GM18951 (cell line): ENCODE results near the gene AP3B1.

Source experiments
- POLR2A ChIP-seq: IDR thresholded peaks from 4 replicates; pipeline ENCODE4 v1.6.1; 2011; ENCODE audit warnings: mild to moderate bottlenecking; ENCODE audit not compliant: insufficient read length, insufficient read depth; ENCODE audit errors: extremely low read depth
- in situ Hi-C: fragments of 300-500 bp; cut with MboI; formaldehyde crosslinking; loops from one replicate; pipeline ENCODE4 v1.12.0; 2022; ENCODE audit warnings: low sequenced_read_pairs, mixed read lengths, inconsistent platforms; ENCODE audit not compliant: unreplicated experiment

The AP3B1 gene

DNA sequence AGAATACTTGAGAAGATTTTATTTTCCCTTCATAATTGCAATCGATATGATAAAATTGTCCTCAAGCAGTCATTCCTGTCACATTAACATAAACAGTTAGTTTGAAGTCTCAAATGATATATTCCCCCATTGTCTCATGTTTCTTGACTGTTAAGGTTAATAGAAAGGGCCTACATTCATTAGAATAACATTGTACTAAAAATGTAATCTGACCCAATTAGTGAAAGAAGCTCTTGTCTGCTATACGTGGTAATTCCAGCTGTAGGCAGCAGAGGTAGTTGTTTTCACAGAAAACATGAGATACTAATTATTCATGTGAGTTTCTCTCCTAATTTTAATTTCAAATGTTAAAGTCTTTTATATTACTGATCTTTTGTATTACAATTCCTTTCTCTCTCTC is 25.9 kb upstream of the AP3B1 start:
- TF ChIP-seq POLR2A = no peak

DNA sequence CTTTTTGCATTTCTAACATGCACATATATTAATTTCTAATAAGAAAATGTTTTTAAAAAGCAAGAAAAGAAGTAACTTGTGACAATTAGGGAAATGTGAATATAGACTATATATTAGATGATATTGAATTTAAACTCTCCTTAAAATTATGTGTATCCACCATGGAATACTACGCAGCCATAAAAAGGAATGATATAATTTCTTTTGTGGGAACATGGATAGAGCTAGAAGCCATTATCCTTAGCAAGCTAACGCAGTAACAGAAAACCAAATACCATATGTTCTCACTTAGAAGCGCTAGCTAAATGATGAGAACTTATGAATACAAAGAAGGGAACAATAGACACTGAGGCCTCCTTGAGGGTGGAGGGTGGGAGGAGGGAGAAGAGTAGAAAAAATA is 23.8 kb upstream of the AP3B1 start:
- in situ Hi-C loops = no loop called here
- TF ChIP-seq POLR2A = no peak

More for the DNA sequence above, 25.9 kb upstream of the AP3B1 start:
- in situ Hi-C loops = no loop called here

- in situ Hi-C loops = no loop called here
- TF ChIP-seq POLR2A = no peak
Measured at GRCh38 chr5:78317515-78317914, 23.0 kb upstream of the AP3B1 start.

DNA sequence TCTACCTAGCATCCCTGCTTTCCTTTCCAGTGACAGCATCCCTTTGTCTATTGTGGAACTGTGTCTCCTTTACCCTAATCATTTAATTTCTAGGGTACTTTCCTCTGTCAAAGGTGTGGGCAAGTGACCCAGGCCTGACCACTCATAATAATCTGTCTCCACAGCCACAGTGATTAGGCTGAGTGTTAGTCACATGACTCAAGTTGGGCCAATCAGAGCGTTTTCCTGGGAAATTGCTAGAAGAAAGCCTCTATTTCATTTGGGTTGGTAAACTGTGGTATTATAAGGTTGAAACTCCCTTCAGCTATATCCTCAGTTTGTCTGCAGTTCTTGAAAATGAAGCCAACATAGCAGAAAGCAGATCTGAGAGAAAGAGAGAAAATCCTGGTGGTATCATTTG is 14.2 kb upstream of the AP3B1 start:
- in situ Hi-C loops = no loop called here
- TF ChIP-seq POLR2A = no peak

- in situ Hi-C loops = no loop called here
- no peak for TF ChIP-seq POLR2A
Measured at GRCh38 chr5:78300464-78301045, 6.1 kb upstream of the AP3B1 start.

DNA sequence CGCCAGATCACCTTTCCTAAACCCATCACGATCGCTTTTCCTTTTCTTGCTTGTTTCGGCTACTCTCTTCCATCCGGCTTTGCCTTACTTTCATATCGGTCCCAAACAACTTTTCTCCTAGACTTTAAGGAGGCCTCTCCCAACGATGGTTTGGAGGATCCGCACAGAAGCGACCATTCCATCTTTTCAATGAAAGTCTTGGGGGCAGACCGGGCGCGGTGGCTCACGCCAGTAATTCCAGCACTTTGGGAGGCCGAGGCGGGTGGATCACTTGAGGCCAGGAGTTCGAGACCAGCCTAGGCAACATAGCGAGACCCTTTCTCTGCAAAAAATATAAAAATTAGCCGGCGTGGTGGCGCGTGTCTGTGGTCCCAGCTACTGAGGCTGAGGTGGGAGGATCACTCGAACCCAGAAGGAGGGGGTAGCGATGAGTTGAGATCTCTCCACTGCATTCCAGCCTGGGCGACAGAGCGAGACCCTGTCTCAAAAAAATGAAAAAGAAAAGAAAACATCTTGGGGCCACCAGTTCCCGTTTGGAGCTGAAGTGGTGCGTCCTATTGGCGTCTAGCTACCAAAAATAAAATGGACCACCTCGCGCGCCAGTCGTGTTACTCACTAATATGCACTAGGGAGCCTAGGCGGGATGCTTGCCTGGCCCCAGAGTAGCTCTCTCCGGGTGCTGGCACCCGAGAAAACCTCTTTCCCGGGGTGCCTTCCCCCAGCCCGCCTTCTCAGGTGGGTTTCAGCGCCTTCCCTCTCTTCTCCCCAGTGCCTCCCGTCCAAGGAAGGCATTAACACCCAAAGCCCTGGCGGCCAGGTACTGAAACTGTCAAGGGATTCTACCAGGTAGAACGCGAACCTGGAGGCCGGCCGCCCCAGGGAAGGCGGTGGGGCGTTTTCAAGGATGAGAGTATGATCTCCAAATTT is 800 bp upstream of the AP3B1 start:
- no peak for TF ChIP-seq POLR2A
- in situ Hi-C loops = no loop called here

- in situ Hi-C loops = no loop called here
- TF ChIP-seq POLR2A = no peak
Measured at GRCh38 chr5:78293851-78294247, 649 bp downstream of the AP3B1 start.

- in situ Hi-C loops = no loop called here
- TF ChIP-seq POLR2A = no peak
Measured at GRCh38 chr5:78291687-78292086, 2.8 kb downstream of the AP3B1 start.

DNA sequence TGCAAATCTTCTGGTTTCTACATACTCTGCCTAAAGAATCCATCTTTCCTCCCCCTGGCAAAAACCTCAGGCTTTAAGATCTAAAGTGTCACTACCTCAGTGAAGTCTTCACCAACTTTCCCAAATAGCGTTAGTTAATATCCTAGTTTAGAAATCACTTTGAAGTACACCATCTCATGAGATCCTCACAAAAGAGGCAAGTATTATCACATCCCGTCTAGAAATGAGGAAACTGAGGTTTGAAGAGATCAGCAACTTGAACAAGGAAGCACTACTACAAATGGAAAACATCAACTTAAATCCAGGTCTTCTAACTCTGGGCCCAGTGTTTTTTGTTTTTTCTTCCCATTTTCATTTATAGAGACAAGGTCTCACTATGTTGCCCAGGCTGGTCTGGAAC is 4.6 kb downstream of the AP3B1 start:
- in situ Hi-C loops = no loop called here

GRCh38 chr5:78288246-78288645 is 6.3 kb downstream of the AP3B1 start:
- in situ Hi-C loops = no loop called here
- TF ChIP-seq POLR2A = no peak

More for the DNA sequence above, 4.6 kb downstream of the AP3B1 start:
- no peak for TF ChIP-seq POLR2A

GRCh38 chr5:78287833-78288232 is 6.7 kb downstream of the AP3B1 start:
- no peak for TF ChIP-seq POLR2A
- in situ Hi-C loops = no loop called here

GRCh38 chr5:78287169-78287568 is 7.3 kb downstream of the AP3B1 start:
- no peak for TF ChIP-seq POLR2A
- in situ Hi-C loops = no loop called here

- no peak for TF ChIP-seq POLR2A
- in situ Hi-C loops = no loop called here
Measured at GRCh38 chr5:78286290-78286689, 8.2 kb downstream of the AP3B1 start.

DNA sequence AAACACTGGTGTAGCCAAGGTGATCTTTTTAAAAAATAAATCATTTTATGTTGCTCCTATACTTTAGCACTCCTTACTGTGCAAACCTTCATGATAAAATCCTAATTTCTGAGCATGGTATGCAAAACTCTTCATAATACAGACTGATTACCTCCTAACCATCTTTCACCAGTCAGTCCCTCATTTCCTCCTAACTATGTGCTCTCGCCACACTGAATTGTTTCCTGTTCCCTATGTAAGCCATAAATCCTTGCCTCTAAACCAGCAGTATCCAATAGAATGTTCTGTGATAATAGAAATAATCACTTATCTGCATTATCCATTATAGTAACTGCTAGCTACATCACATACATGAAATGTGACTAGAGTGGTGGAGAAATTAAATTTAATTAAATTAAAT is 10.7 kb downstream of the AP3B1 start:
- TF ChIP-seq POLR2A = no peak
- in situ Hi-C loops = no loop called here
